Limb (tissue), 2 donors: ENCODE results near the gene NDST3.
"Not testable (repeated sequence)": the region's sequence is repeated elsewhere in the genome, so short reads cannot be mapped to it uniquely, and the experiment has no call there.

Experiments
- DNase-seq, 2 donors: peaks; one replicate each; pipeline ENCODE4 v3.0.0-alpha.2; 2016; ENCODE audit errors: extremely low spot score in 2 of 2

NDST3 gene

DNA sequence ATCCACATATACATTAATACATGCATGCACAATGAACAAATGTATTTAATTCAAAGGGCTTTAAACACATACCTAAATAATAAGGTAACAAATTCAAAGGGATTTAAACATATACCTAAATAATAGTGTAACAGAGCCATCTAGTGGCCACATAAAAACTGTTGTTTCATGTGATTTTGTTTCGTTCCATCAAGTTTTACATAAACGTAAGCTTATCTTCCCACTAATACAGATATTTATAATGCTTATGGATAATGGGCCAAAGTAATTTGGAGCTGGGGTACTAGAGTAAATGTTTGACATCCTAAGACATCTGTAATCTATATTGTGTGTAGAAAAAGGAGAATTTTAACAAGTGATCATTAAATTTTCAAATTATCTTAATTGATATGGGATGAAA, 236.2 kb downstream of the NDST3 start:
- DNase-seq: peak in 1 of 2 donors; percentile 61

DNA sequence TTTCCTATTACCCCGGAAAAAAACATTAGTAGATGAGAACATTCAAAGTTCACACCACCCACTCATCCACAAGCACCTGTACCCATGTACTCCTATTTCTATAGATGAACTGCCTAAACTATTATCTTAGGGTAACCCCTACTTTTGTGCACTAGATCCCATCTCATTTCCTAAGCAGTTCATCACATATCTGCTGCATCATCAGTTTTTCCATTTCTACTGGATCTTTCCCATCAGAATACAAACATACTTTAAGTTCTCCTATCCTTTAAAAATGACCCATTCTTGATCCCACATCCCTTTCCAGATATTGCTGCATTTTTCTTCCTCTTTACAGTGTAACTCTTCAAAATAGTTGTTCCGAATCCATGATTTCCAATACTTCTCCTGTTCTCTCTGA, 237.5 kb downstream of the NDST3 start:
- DNase-seq: no peak

GRCh38 chr4:118273642-118274041, 239.4 kb downstream of the NDST3 start:
- DNase-seq: no peak

GRCh38 chr4:118276580-118276979, 242.3 kb downstream of the NDST3 start:
- no peak for DNase-seq

DNA sequence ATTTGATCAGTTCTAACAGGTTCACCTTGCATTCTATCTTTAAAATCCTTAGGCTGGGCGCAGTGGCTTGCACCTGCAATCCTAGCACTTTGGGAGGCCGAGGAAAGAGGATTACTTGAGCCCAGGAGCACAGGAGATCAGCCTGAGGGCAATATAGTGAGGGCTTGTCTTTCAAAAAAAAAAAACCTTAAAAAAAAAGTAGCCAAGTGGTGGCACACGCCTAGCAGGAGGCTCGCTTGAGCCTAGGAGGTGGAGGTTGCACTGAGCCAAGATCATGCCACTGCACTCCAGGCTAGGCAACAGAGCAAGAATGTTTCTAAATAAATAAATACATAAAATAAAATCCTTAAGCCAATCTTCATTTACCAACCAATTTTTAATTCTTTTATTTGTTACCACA, 243.0 kb downstream of the NDST3 start:
- no peak for DNase-seq

GRCh38 chr4:118278473-118279274, 244.4 kb downstream of the NDST3 start:
- peak; percentile 96 to 97 for DNase-seq

- no peak for DNase-seq
Measured at GRCh38 chr4:118279328-118279727, 245.0 kb downstream of the NDST3 start.

- DNase-seq: no peak
Measured at GRCh38 chr4:118279920-118280432, 245.7 kb downstream of the NDST3 start.

- DNase-seq: peak; percentile 62 to 64
Measured at GRCh38 chr4:118280501-118281218, 246.4 kb downstream of the NDST3 start.

DNA sequence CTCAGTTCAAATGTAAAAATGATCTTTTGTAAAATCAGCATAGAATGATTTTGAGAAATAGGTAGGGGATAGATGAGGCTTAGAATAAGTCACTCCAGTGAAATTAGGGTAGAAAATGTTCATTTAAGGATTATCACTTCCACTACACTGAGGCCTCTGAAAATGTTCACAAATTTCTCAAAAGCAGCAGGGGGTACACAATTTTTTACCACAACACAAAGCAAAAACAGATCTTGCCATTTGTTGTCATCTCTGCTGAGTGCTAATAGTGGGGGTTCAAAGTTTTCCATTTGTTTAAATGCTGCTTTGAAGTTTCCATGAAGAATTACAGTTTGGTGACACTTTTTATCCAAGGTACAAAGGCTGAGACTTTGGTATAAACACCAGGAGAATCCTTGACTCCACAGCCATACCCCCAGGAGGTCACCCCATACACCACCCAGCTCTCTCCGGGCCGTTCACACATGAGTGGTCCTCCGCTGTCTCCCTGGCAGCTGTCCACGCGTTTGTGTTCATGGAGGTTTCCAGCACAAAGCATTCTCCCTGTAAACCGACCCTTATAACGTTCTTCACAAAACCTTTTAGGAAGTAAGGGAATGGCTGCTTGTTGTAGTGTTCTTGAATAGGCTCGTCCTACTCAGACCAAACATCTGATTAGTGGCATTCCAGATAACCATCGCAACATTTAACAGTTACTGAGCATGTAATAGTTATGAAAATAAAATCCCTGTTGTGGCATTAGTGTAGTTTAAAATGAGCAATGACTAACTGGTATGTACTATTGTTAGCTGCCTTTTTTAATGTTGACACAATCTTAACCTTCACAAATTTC, 247.5 kb downstream of the NDST3 start:
- DNase-seq: peak in 1 of 2 donors; percentile 39

DNA sequence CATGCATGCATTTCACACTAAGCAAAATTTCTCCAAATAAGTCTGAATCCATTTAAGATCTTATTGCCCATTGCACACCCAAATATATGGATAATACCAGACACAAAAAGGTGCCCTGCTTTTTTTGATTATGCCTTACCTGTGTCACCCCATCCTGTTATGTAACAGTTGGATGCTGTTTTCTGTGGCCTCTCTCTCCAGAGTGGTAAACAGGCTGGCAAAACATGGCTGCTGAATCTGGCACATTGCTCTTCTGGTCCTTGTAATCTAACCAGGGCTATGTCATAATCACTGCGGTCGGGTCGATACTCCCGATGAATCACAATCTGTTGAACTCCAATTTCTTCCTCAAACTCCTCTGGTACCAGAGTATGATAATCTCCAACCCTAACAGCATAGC, 248.4 kb downstream of the NDST3 start:
- no peak for DNase-seq

DNA sequence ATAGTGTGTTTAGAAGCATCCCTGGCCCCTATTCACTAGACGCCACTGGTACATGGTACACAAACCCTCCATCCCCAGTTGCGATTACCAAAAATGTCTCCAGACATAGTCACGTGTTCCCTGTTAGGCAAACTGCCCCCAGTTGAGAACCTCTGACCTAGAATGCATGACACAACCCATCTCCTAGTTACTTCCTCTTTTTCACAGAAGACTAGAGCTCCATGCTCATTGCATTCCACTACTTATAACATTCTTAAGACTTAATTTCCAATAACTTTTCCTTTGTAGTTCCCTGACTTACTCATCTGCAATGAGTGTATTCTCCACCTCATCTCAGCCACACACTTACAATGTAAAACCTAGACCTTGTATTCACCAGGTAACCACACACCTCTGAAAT, 249.9 kb downstream of the NDST3 start:
- no peak for DNase-seq

DNA sequence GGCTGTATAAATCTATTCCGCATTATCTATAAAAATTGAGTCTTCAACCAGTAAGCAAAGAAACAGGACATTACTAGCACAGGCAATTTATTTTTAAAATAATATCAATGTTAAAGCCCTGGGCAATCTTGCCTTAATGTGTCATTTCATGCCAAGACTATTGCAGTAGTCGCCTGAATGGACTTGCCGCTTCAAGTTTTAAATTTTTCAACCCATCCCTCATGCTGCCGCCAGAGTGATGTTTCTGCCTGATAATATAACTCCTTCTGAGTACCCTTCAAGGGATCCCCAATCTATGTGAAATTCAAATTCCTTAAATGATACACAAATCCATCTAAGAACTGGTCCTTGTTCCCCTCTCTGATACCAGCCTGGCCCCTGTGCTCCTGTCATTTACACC, 251.6 kb downstream of the NDST3 start:
- no peak for DNase-seq

- DNase-seq: no peak
Measured at GRCh38 chr4:118286685-118287084, 252.4 kb downstream of the NDST3 start.

DNA sequence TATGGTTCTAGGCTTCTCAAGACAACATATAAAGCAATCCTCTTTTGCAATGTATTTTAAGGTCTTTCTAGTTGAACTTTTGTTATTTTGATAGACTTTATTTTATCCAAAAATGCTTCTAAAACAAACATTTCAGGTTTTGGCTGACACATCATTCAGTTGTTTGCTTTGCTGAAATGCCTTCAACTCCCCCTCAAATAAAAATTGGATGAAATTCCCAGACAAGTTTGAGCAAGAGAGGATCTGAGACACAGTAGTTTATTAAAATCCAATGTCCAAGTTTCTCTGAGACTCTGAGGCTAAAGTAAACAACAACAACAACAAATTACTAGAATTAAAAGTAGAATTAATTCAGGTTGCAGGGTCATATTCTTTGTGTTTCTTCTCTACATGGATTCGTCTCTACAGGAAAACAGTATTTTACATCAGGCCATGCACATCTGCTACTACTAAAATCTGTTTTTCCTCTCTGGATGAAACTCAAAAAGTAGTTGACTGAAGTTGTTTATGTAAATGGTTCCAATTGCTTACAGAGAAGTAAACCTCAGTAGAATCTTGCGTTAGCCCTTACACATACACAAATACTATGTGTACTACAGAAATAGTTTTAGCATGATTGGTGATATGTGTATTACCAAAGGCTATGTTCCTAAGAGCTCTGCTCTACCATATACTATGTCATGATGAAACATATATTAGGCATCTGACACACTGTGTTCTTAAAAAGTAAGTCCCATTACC, 253.6 kb downstream of the NDST3 start:
- no peak for DNase-seq

DNA sequence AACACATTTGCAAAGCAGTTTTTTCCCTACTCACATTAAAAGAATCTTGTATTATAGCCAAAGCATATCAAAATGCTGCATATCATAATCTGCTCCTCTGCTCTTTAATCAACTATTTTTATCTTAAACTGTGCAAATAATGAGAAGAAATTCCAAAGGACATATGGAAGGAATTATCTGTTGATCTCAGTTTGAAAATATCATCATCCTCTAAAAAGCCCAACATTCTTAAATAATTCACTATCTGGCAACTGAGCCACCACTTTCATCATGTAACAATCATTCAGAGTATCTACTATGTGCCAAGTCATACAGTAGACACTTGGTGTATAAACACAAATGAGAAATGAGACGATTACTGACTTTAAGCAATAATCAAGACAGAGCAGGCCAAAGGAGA, 255.5 kb downstream of the NDST3 start:
- no peak for DNase-seq

- DNase-seq: no peak
Measured at GRCh38 chr4:118290951-118291350, 256.7 kb downstream of the NDST3 start.

DNA sequence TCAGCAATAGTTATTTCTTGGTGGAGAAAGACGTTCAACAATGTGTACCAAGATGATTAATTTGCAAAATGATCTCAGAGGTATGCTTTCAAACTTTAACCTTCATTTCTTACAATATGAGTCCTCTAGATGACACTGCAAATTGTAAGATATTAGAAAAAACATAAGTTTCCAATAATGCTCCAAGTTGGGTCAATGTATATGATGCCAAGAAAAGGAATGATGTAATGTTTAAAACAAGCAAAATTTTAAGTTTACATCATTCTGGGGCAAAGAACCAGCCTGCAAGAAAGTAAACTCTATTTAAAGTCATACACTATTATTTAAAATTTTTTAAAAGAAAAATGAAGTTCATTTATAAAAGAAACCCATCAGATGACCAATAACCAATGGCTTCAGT, 262.4 kb downstream of the NDST3 start:
- DNase-seq: no peak

DNA sequence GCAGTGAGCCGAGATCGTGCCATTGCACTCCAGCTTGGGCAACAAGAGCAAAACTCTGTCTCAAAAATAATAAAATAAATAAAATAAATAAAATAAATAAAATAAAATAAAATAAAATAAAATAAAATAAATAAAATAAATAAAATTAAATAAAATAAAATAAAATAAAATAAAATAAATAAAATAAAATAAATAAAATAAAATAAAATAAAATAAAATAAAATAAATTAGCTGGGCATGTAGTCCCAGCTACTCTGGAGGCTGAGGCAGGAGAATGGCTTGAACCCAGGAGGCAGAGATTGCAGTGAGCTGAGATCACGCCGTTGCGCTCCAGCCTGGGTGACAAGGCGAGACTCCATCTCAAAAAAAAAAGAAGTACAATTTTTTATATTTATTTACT, 265.3 kb downstream of the NDST3 start:
- DNase-seq: not testable (repeated sequence)

DNA sequence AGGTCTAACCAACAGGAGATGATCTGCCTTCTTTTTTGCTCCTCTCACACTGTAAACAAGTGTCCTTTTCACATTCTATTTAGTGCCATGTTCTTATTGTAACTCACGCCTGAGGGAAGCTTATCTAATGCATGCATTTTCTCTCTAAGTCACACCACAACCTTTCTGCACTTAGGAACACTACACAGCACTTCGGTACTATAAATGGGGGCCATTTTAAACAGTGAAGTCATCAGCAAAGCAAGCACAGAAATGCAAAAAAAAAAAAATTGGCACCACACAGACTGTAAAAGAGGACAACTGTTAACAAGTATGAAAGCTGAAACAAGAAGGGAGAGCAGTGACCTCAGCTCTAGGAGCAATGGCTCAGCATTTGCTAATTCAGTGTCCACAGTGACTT, 273.4 kb downstream of the NDST3 start:
- DNase-seq: no peak
